Vagina (tissue), 2 donors: ENCODE data around the gene ZNF45. TPM values are rescaled to one million over a fixed set of nuclear protein-coding genes. Genes with fewer than 3 reads are reported as not detected.

Experiments used
- DNase-seq, 2 donors: peaks; one replicate each; pipeline ENCODE4 v3.0.0-alpha.2; 2017; ENCODE audit errors: extremely low spot score in 2 of 2
- H3K27ac ChIP-seq: fragments of 200-600 bp; sonication (generic); one replicate; pipeline ENCODE4 v1.5.1; 2019
- H3K27me3 ChIP-seq: fragments of 200-600 bp; sonication (generic); one replicate; pipeline ENCODE4 v1.5.1; 2019
- H3K36me3 ChIP-seq, 2 donors: fragments of 200-600 bp; sonication (generic); one replicate each; pipeline ENCODE4 v1.5.1; 2017 to 2019
- H3K4me1 ChIP-seq: fragments of 200-600 bp; sonication (generic); one replicate; pipeline ENCODE4 v1.5.1; 2019
- H3K4me3 ChIP-seq, 2 donors: fragments of 200-600 bp; sonication (generic); 1 replicate in 1 of 2; 2 replicates in 1 of 2; pipeline ENCODE4 v1.5.1; 2016 to 2019
- H3K9me3 ChIP-seq: fragments of 200-600 bp; sonication (generic); one replicate; pipeline ENCODE4 v1.5.1; 2019
- CTCF ChIP-seq, 3 experiments: fragments of 450-650 bp in 2 of 3; fragments of 200-600 bp in 1 of 3; sonication (generic) in 1 of 3; IDR thresholded peaks; one replicate each; pipeline ENCODE4 v1.5.1; 2017 to 2019; ENCODE audit warnings: antibody characterized with exemption in 3 of 3, mild to moderate bottlenecking in 2 of 3, moderate library complexity in 2 of 3
- POLR2A ChIP-seq, 2 donors: fragments of 450-650 bp; IDR thresholded peaks; one replicate each; pipeline ENCODE4 v1.6.1; 2017; ENCODE audit warnings: antibody characterized with exemption in 2 of 2, mild to moderate bottlenecking in 2 of 2, moderate library complexity in 2 of 2
- POLR2AphosphoS5 ChIP-seq, 2 donors: sonication (generic); formaldehyde crosslinking; IDR thresholded peaks; one replicate each; pipeline ENCODE4 v1.9.0; 2017; ENCODE audit warnings: antibody characterized with exemption in 2 of 2, mild to moderate bottlenecking in 2 of 2, low read depth in 1 of 2; ENCODE audit not compliant: insufficient read depth in 1 of 2
- intact Hi-C: fragments of 100-400 bp; cut with DNase I; formaldehyde crosslinking; loops from one replicate; pipeline ENCODE4 v1.15.1; 2023
- total RNA-seq: library from RNA; depleted of rRNA; stranded (reverse); fragments of >200 nt; gene quantifications from one replicate; pipeline ENCODE4 v1.2.3, GENCODE V29; 2016

Gene ZNF45
- total RNA-seq, result 8.8 TPM

GRCh38 chr19:43934985-43935708 lies at the start of gene ZNF45:
Gene ZNF45, minus strand, starts transcription at chr19:43935282. Its CDS starts 13,097 bp downstream, at chr19:43922185.
- Histone ChIP-seq H3K27ac (peak within 1 kb of the TSS; percentile 82), H3K4me3 (peak within 1 kb of the TSS; percentile 73 to 74), H3K36me3 (peaks cover 0 to 30% of the 10 kb centered on the region in 2 donors), H3K9me3 (no peaks in the 10 kb centered on the region), H3K4me1 (peaks cover 20% of the 10 kb centered on the region), H3K27me3 (no peaks in the 10 kb centered on the region)
- DNase-seq, result peak in 1 of 2 donors; percentile 90
- TF ChIP-seq POLR2AphosphoS5 (IDR thresholded peaks at IDR 0.05; ENCODE audit: insufficient read depth in 1 of 2, low read depth in 1 of 2) (peak; percentile 78 to 91), CTCF (IDR thresholded peaks at IDR 0.05) (no peak), POLR2A (IDR thresholded peaks at IDR 0.05) (no peak)
- intact Hi-C loops, result loop anchor here (10.0 kb wide), 1 partner anchor 110 kb away; the partner anchor contains the start of gene ZNF283

GRCh38 chr19:43984687-43985000 lies 49.6 kb upstream of the ZNF45 start:
- intact Hi-C loops, result no loop called here

GRCh38 chr19:43983912-43984686 lies 49.0 kb upstream of the ZNF45 start, which contains the start of gene ZNF155:
Gene ZNF155, plus strand, starts transcription at chr19:43984188. Its CDS starts 4,356 bp downstream, at chr19:43988544.
- intact Hi-C loops, result no loop called here
- Histone ChIP-seq H3K4me1 (peaks cover 8% of the 10 kb centered on the region), H3K9me3 (no peaks in the 10 kb centered on the region), H3K27me3 (no peaks in the 10 kb centered on the region), H3K36me3 (peaks cover 0 to 26% of the 10 kb centered on the region in 2 donors), H3K4me3 (peak within 1 kb of the TSS; percentile 69 to 74), H3K27ac (peak within 1 kb of the TSS; percentile 46)
- no peak for TF ChIP-seq POLR2A (IDR thresholded peaks at IDR 0.05)
- no peak for TF ChIP-seq CTCF (IDR thresholded peaks at IDR 0.05)
- TF ChIP-seq POLR2AphosphoS5 (IDR thresholded peaks at IDR 0.05; ENCODE audit: insufficient read depth in 1 of 2, low read depth in 1 of 2), result peak; percentile 56 to 93
- DNase-seq, result peak in 1 of 2 donors; percentile 92

More at GRCh38 chr19:43984687-43985000, 49.6 kb upstream of the ZNF45 start:
- peak overlapping the region; percentile 46 for H3K27ac ChIP-seq
- peaks cover 0 to 31% of the 10 kb centered on the region in 2 donors for H3K36me3 ChIP-seq
- DNase-seq, result no peak
- no peaks in the 10 kb centered on the region for H3K9me3 ChIP-seq
- TF ChIP-seq CTCF (IDR thresholded peaks at IDR 0.05) (no peak), POLR2A (IDR thresholded peaks at IDR 0.05) (no peak), POLR2AphosphoS5 (IDR thresholded peaks at IDR 0.05; ENCODE audit: insufficient read depth in 1 of 2, low read depth in 1 of 2) (no peak)
- H3K27me3 ChIP-seq, result no peaks in the 10 kb centered on the region
- peaks cover 8% of the 10 kb centered on the region for H3K4me1 ChIP-seq
- peak overlapping the region; percentile 69 to 74 for H3K4me3 ChIP-seq

- H3K36me3 ChIP-seq, result peaks cover 0 to 20% of the 10 kb centered on the region in 2 donors
- TF ChIP-seq CTCF (IDR thresholded peaks at IDR 0.05) (no peak), POLR2AphosphoS5 (IDR thresholded peaks at IDR 0.05; ENCODE audit: insufficient read depth in 1 of 2, low read depth in 1 of 2) (no peak)
- intact Hi-C loops, result no loop called here
- peak overlapping the region; percentile 69 to 74 for H3K4me3 ChIP-seq
- no peak overlapping the region for H3K27ac ChIP-seq
- no peaks in the 10 kb centered on the region for H3K27me3 ChIP-seq
- H3K4me1 ChIP-seq, result peaks cover 8% of the 10 kb centered on the region
- H3K9me3 ChIP-seq, result no peaks in the 10 kb centered on the region
- DNase-seq, result no peak
Measured at GRCh38 chr19:43983544-43983911, 48.4 kb upstream of the ZNF45 start.
